GM18498 (cell line): Measurements from ENCODE around the gene GSTA1.
"Not testable (repeated sequence)": the region's sequence is repeated elsewhere in the genome, so short reads cannot be mapped to it uniquely, and the experiment has no call there.

ENCODE experiments used
- ATAC-seq: cut with Tn5 transposase; IDR thresholded peaks from one replicate; pipeline ENCODE4 v1.9.1; 2021; ENCODE audit warnings: mild to moderate bottlenecking, moderate library complexity; ENCODE audit not compliant: unreplicated experiment

Gene GSTA1

GRCh38 chr6:52809777-52810176 lies 6.2 kb upstream of the GSTA1 start:
- not testable (repeated sequence) for ATAC-seq

- no peak for ATAC-seq
Observed at GRCh38 chr6:52808660-52809059, 5.0 kb upstream of the GSTA1 start.

GRCh38 chr6:52802806-52803205 lies 810 bp downstream of the GSTA1 start:
- ATAC-seq, result no peak

- ATAC-seq, result no peak
Observed at GRCh38 chr6:52801188-52801841, 2.3 kb downstream of the GSTA1 start.

GRCh38 chr6:52799272-52799671 lies 4.3 kb downstream of the GSTA1 start:
- ATAC-seq, result not testable (repeated sequence)

GRCh38 chr6:52794366-52794765 lies 9.2 kb downstream of the GSTA1 start:
- not testable (repeated sequence) for ATAC-seq

GRCh38 chr6:52790861-52791260 lies 12.8 kb downstream of the GSTA1 start:
- ATAC-seq, result no peak

- ATAC-seq, result not testable (repeated sequence)
Observed at GRCh38 chr6:52789658-52790057, 14.0 kb downstream of the GSTA1 start.

GRCh38 chr6:52788478-52788877 lies 15.1 kb downstream of the GSTA1 start:
- no peak for ATAC-seq

GRCh38 chr6:52787917-52788316 lies 15.7 kb downstream of the GSTA1 start:
- ATAC-seq, result no peak

GRCh38 chr6:52786249-52786956 lies 17.2 kb downstream of the GSTA1 start:
- ATAC-seq, result no peak

- not testable (repeated sequence) for ATAC-seq
Observed at GRCh38 chr6:52782696-52783274, 20.8 kb downstream of the GSTA1 start.

GRCh38 chr6:52782209-52782608 lies 21.4 kb downstream of the GSTA1 start:
- ATAC-seq, result not testable (repeated sequence)

- ATAC-seq, result no peak
Observed at GRCh38 chr6:52779237-52779636, 24.4 kb downstream of the GSTA1 start.

GRCh38 chr6:52776711-52777351 lies 26.8 kb downstream of the GSTA1 start:
- not testable (repeated sequence) for ATAC-seq

- ATAC-seq, result not testable (repeated sequence)
Observed at GRCh38 chr6:52769399-52769798, 34.2 kb downstream of the GSTA1 start.

GRCh38 chr6:52767658-52768057 lies 36.0 kb downstream of the GSTA1 start:
- not testable (repeated sequence) for ATAC-seq

GRCh38 chr6:52763322-52763916 lies 40.2 kb downstream of the GSTA1 start, which contains the start of gene GSTA2:
Gene GSTA2, minus strand, starts transcription at chr6:52763475. Its CDS starts 5,528 bp downstream, at chr6:52757947.
- not testable (repeated sequence) for ATAC-seq

GRCh38 chr6:52761673-52762491 lies 41.7 kb downstream of the GSTA1 start:
- not testable (repeated sequence) for ATAC-seq

GRCh38 chr6:52760105-52760765 lies 43.4 kb downstream of the GSTA1 start:
- no peak for ATAC-seq
